ENCODE measurements around the gene PKD1L1. TPM values are rescaled to one million over a fixed set of nuclear protein-coding genes. Genes with fewer than 3 reads are reported as not detected.

The PKD1L1 gene
- total RNA-seq, 1 experiment from 2014 or later = 0.17 TPM

DNA sequence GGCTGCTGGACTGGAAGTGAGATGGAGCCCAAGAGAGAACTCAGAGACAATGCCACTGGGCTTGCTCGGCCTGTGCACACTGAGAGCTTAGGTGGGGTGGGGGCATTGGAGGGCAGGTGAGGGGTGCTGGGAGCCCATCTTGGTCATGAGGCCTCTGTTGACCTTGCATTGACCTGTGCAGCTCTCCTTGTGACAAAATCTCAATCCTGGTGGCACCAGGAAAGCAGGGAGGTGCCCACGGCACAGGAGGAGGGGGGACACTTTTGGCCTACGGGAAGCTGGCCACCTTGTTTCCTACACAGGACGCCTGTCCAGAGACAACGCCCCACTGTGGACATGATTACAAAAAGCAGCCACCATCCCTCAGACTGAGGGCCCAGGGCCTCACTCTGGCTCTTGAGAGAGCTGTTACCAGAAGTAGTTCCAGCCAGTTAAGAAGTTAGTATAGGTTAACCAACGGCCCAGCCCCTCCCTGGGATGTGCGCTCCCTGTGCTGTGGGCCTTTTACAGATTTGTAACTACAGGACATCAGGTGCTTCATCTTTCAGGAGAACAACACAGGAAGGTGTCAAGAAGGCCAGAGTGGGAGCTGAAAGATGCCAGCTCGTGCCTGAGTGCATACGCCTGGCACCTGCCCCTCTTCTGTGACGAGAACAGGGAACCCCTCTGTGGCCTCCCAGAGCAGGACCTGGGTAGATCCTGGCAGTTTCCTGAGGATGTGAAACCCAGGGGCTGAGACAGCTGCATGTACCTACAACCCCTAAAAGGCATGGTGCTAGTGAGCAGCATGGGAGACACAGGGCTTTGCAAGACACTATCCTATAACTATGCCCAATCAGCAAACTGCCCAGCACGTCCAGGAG lies 10.3 kb downstream of the PKD1L1 start:
- H4K8ac ChIP-seq (replicated peaks; ENCODE audit: insufficient read length, low read depth, low read length) = no peak overlapping the region
- Mint-ChIP-seq H3K4me1 (peaks cover 47 to 48% of the 10 kb centered on the region in 2 experiments), H3K36me3 (ENCODE audit: insufficient read depth in 1 of 3, low read depth in 3 of 3) (no peaks in the 10 kb centered on the region), H3K9me3 (no peaks in the 10 kb centered on the region), H3K27me3 (ENCODE audit: low read depth) (no peaks in the 10 kb centered on the region), H3K4me3 (no peak overlapping the region), H3K27ac (peak overlapping the region in 2 of 3 experiments; percentile 53 to 78; a peak in 3 of 7 replicates)
- no peak overlapping the region for H3K4me2 ChIP-seq (ENCODE audit: insufficient read depth, insufficient read length, low read length)
- H3K27me3 ChIP-seq (ENCODE audit: insufficient read depth, low read length) = no peaks in the 10 kb centered on the region
- H2BK15ac ChIP-seq (ENCODE audit: low read depth, low read length) = no peak overlapping the region
- no peaks in the 10 kb centered on the region for H3K9me3 ChIP-seq (ENCODE audit: control insufficient read depth, low read depth, low read length)
- H3T11ph ChIP-seq (ENCODE audit: low read length) = no peak overlapping the region
- no peak overlapping the region for H3K56ac ChIP-seq (ENCODE audit: insufficient read length, low read depth, low read length)
- no peaks in the 10 kb centered on the region for H3K79me2 ChIP-seq (ENCODE audit: insufficient read depth, low read length)
- H2BK20ac ChIP-seq (ENCODE audit: low read depth, low read length, poor library complexity, severe bottlenecking) = no peak overlapping the region
- H2AFZ ChIP-seq (ENCODE audit: low read length) = no peak overlapping the region
- H2AK5ac ChIP-seq (ENCODE audit: insufficient read length, low read length) = no peak overlapping the region
- no peak overlapping the region for H2BK5ac ChIP-seq (ENCODE audit: insufficient read length, low read length)
- H3K79me1 ChIP-seq (ENCODE audit: insufficient read depth, low read depth, low read length, poor library complexity, severe bottlenecking) = no peaks in the 10 kb centered on the region
- no peak overlapping the region for H3K27ac ChIP-seq (ENCODE audit: insufficient read length, low read depth, low read length)
- H3K23ac ChIP-seq (ENCODE audit: insufficient read length, low read depth, low read length) = no peak overlapping the region
- no peak overlapping the region for H2BK120ac ChIP-seq (ENCODE audit: low read depth, low read length, poor library complexity, severe bottlenecking)
- peaks cover 8% of the 10 kb centered on the region; the same call in 1 of the 2 replicates for H3K4me1 ChIP-seq (ENCODE audit: insufficient read depth, low read length)
- H3K9ac ChIP-seq (ENCODE audit: extremely low read depth, insufficient read length, low read length) = no peak overlapping the region
- no peaks in the 10 kb centered on the region for H4K20me1 ChIP-seq (ENCODE audit: control insufficient read depth, insufficient read depth, insufficient read length)
- H2BK12ac ChIP-seq (ENCODE audit: insufficient read length, low read depth, low read length) = no peak overlapping the region
- no peak overlapping the region for H3K4ac ChIP-seq (ENCODE audit: low read depth, low read length)
- H3K23me2 ChIP-seq (ENCODE audit: insufficient read length, low read depth, low read length, poor library complexity, severe bottlenecking) = no peaks in the 10 kb centered on the region
- no peak overlapping the region for H3K14ac ChIP-seq (ENCODE audit: insufficient read depth, low read length)
- no peak overlapping the region for H4K5ac ChIP-seq (ENCODE audit: insufficient read length, low read depth, low read length)
- no peak for DNase-seq
- no peak overlapping the region for H4K91ac ChIP-seq (ENCODE audit: insufficient read length, low read depth, low read length)
- TF ChIP-seq, protein P1, sequence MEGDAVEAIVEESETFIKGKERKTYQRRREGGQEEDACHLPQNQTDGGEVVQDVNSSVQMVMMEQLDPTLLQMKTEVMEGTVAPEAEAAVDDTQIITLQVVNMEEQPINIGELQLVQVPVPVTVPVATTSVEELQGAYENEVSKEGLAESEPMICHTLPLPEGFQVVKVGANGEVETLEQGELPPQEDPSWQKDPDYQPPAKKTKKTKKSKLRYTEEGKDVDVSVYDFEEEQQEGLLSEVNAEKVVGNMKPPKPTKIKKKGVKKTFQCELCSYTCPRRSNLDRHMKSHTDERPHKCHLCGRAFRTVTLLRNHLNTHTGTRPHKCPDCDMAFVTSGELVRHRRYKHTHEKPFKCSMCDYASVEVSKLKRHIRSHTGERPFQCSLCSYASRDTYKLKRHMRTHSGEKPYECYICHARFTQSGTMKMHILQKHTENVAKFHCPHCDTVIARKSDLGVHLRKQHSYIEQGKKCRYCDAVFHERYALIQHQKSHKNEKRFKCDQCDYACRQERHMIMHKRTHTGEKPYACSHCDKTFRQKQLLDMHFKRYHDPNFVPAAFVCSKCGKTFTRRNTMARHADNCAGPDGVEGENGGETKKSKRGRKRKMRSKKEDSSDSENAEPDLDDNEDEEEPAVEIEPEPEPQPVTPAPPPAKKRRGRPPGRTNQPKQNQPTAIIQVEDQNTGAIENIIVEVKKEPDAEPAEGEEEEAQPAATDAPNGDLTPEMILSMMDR (conservative IDR thresholded peaks at IDR 0.05) = no peak
- no peak overlapping the region for H3K18ac ChIP-seq (ENCODE audit: insufficient read length, low read depth, low read length)
- no CpG with 5 or more reads among the region's 11 CpGs for WGBS (ENCODE audit: extremely low coverage, insufficient read length, low lambda C conversion rate)
